Dermis microvascular lymphatic vessel endothelial cell (primary cell): Measurements from ENCODE around the gene PATE4. TPM values are rescaled to one million over a fixed set of nuclear protein-coding genes. Genes with fewer than 3 reads are reported as not detected.
A peak's percentile ranks its signal among the peaks of the same experiment; 100 is the strongest.

Experiments
- DNase-seq, 2 donors: peaks; one replicate each; pipeline versions ENCODE4 v3.0.0 to v3.0.0-alpha.2; 2010; ENCODE audit warnings: low read depth in 2 of 2
- total RNA-seq: library from RNA; depleted of rRNA; stranded (reverse); fragments of >200 nt; gene quantifications from 2 replicates; pipeline ENCODE4 v1.2.1, GENCODE V29; 2014

Gene PATE4
- total RNA-seq, 1 donor from 2014 or later: not detected

DNA sequence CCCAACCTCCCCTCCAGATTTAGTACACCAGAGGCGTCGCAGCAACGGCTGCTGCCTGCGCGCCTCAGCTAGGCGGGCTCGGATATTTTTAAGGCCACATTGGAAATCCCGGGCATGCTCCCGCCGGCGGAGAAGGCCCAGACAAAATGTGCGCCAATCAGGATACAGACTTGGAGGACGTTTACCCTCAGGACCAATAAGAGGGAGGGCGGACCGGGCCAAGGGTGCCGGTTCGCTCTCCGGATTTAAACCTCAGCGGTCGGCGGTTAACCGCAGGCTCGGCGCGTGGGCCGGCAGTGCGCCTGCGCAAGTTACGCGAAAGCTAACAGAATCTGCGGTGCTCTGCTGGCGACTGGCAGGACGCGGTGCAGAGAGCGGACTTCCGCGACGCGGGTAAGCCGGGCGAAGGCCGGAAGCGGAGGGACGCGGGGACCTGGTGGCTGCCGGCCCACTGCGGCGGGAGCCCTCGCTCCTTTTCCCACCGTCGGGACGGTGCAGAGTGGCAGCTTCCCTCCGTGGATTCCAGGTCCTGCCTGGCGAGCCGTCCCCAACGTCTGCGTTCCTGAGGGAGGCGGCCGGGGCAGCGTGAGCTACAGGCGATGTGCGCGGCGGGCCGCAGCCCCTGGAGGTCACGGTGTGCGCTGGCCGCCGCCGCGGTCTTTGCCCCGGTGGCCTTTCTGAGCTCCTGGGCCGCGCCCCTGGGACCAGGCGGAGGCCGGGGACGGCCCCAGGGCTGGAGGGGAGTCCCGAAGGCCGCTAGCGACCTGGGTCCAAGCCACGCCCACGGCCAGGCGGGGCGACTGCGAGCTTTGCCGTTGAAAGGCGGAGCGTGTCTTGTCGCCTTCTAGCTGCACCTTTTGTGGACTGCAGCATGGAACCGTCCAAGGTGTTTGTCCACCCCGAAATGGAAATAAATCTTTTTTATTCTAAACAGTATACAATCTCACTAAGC lies 54.5 kb downstream of the PATE4 start, which contains the start of gene HYLS1:
Gene HYLS1 (plus strand): TSS at position 296 of the 952 bp plus-strand sequence. CDS start 11,701 bp downstream, outside the sequence.
- DNase-seq: peak; percentile 91 to 98

Other genes with a start within 250 kb of the PATE4 start
- 164 and 210 TPM in 2 replicates for gene STT3A, start 240.5 kb upstream of the PATE4 start, total RNA-seq
- 12.6 and 27.0 TPM in 2 replicates for gene CHEK1, start 208.2 kb upstream of the PATE4 start, total RNA-seq
- gene ACRV1, start 152.5 kb upstream of the PATE4 start, total RNA-seq: 0.13 TPM in 1 of 2 replicates, not detected in the other
- gene PATE1, start 87.0 kb upstream of the PATE4 start, total RNA-seq: not detected in 2 replicates
- 0.13 TPM in 1 of 2 replicates, not detected in the other for gene PATE2, start 54.5 kb upstream of the PATE4 start, total RNA-seq
- gene PATE3, start 45.2 kb upstream of the PATE4 start, total RNA-seq: not detected in 2 replicates
- 5.6 and 5.8 TPM in 2 replicates for gene HYLS1, start 54.4 kb downstream of the PATE4 start, total RNA-seq
- 7.4 and 7.6 TPM in 2 replicates for gene PUS3, start 69.9 kb downstream of the PATE4 start, total RNA-seq
- under 0.01 TPM in 1 of 2 replicates, not detected in the other for gene DDX25, start 71.2 kb downstream of the PATE4 start, total RNA-seq
- gene VSIG10L2, start 112.7 kb downstream of the PATE4 start, total RNA-seq: not detected in 2 replicates
- 1.8 and 4.8 TPM in 2 replicates for gene CDON, start 229.6 kb downstream of the PATE4 start, total RNA-seq